HG03159 (cell line): ENCODE data around the gene CYP2S1.
"Not testable (repeated sequence)": the region's sequence is repeated elsewhere in the genome, so short reads cannot be mapped to it uniquely, and the experiment has no call there.

Experiments used
- ATAC-seq: cut with Tn5 transposase; IDR thresholded peaks from one replicate; pipeline ENCODE4 v1.9.1; 2021; ENCODE audit warnings: mild to moderate bottlenecking, moderate library complexity; ENCODE audit not compliant: unreplicated experiment

Gene CYP2S1

GRCh38 chr19:41194157-41194552, 1.1 kb downstream of the CYP2S1 start:
- no peak for ATAC-seq

DNA sequence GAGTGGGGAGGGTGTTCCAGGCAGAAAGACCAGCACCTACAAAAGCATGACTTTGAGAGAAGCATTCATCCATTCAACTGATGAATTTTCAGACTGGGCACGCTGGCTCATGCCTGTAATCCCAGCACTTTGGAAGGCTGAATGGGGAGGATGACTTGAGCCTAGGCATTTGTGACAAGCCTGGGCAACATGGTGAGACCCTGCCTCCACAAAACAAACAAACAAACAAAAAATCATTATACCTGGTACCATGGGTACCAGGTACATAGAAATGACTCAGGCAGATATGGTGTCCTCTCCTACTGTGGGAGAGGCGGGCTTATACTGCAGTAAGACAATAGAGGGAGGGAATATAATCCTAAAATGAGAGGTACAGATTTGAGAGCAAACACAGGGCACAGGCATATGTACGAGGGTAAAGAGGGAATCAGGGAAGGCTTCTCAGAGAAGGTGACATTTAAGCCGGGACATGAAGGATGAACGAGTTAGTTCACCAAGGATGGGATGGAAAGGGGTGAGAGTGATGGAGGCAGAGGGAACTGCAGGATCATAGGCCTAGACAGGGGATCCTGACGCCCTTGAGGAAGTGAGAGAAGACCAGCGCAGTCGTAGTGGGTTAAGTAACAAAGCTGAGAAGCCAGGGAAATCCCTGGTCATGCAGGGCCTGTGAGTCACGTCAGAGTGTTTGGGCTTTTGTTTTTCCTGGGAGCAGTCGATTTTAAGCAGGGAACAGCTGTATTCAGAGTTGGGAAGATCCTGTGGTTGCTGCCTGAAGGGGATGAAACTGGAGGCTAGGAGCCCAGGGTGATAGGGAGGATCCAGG, 2.9 kb downstream of the CYP2S1 start:
- no peak for ATAC-seq

DNA sequence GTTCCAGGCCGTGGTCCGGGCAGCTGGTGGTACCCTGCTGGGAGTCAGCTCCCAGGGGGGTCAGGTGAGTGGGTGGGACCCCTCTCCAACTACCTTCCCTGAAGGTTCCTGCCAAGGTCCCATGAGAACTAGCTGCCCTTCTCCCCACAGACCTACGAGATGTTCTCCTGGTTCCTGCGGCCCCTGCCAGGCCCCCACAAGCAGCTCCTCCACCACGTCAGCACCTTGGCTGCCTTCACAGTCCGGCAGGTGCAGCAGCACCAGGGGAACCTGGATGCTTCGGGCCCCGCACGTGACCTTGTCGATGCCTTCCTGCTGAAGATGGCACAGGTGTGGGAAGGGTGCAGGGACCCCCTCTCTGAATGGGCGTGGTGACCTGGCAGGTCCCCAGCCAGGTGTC, 5.5 kb downstream of the CYP2S1 start:
- ATAC-seq, result no peak

- ATAC-seq, result no peak
These were observed 10.4 kb downstream of the CYP2S1 start for GRCh38 chr19:41203371-41203770.

GRCh38 chr19:41204338-41204737, 11.3 kb downstream of the CYP2S1 start:
- ATAC-seq, result not testable (repeated sequence)

DNA sequence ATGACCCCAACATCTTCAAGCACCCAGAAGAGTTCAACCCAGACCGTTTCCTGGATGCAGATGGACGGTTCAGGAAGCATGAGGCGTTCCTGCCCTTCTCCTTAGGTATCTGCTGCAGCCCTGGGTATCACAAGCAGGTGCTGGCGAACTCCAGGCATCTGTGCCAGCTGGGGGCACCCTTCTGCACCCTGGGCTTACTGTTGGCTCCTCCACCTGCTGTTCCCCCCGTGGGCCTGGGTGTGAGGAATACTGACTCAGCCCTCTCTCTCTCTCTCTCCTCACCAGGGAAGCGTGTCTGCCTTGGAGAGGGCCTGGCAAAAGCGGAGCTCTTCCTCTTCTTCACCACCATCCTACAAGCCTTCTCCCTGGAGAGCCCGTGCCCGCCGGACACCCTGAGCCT, 13.0 kb downstream of the CYP2S1 start:
- ATAC-seq, result no peak

DNA sequence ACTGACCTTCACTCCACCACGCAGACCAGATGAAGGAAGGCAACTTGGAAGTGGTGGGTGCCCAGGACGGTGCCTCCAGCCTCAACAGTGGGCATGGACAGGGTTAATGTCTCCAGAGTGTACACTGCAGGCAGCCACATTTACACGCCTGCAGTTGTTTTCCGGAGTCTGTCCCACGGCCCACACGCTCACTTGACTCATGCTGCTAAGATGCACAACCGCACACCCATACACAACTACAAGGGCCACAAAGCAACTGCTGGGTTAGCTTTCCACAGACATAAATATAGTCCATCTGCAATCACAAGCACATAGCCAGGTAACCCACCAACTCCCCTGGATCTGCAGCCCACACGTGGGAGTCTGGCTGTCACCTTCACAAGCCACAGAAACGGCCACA, 13.4 kb downstream of the CYP2S1 start:
- no peak for ATAC-seq

DNA sequence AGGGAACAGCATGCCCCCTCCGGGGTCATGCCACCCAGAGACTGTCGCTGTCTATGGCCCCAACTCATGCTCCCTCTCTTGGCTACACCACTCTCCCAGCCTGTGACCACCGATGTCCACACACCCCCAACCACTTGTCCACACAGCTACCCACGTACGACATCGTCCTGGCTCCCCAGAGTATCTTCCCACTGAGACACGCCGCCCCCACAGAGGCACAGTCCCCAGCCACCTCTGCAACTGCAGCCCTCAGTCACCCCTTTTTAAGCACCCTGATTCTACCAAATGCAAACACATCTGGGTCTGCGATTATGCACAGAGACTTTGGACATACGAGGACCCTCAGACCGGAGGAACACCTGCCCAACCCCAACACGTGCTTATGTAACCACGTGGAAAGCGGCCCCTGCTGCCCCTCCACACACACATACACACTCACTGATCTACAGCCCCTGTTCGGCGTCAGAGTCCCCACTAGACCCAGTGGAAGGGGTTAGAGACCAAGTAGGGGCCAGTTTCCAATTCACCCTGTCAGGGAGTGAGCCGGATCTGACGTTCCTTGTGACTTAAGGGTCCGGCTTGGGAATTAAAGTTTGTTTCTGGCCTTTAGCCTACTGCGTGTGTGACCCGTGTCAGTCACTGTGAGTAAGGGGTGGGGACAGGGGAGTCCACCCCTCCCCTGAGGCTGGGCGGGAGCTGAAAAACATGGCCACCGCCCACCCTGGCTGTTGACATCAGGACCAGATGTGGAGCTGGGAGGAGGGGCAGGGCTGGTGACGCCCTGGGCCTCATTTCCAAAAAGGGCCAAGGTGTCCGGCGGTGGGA, 14.1 kb downstream of the CYP2S1 start:
- ATAC-seq, result no peak

GRCh38 chr19:41214161-41214560, 21.1 kb downstream of the CYP2S1 start:
- no peak for ATAC-seq

DNA sequence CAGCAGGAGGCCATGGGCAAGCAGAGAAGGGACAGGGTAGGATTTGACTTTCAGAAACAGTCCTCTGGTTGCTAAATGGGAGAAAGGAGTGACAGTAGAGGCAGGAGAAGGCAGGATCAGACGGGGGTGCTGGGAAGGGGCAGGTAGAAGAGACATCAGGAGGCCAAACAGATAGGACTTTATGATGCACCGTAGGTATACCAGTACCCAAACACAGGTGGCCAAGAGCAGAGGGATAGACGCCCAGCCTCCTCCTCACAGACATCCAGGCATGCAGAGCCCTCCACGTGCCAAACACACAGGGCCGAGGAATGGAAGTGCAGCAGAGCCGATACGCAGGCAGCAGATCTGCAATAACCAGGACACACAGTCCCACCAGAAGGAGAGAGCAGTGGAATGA, 24.7 kb downstream of the CYP2S1 start:
- ATAC-seq, result no peak

- ATAC-seq, result no peak
These were observed 25.2 kb downstream of the CYP2S1 start for GRCh38 chr19:41218249-41218614.

DNA sequence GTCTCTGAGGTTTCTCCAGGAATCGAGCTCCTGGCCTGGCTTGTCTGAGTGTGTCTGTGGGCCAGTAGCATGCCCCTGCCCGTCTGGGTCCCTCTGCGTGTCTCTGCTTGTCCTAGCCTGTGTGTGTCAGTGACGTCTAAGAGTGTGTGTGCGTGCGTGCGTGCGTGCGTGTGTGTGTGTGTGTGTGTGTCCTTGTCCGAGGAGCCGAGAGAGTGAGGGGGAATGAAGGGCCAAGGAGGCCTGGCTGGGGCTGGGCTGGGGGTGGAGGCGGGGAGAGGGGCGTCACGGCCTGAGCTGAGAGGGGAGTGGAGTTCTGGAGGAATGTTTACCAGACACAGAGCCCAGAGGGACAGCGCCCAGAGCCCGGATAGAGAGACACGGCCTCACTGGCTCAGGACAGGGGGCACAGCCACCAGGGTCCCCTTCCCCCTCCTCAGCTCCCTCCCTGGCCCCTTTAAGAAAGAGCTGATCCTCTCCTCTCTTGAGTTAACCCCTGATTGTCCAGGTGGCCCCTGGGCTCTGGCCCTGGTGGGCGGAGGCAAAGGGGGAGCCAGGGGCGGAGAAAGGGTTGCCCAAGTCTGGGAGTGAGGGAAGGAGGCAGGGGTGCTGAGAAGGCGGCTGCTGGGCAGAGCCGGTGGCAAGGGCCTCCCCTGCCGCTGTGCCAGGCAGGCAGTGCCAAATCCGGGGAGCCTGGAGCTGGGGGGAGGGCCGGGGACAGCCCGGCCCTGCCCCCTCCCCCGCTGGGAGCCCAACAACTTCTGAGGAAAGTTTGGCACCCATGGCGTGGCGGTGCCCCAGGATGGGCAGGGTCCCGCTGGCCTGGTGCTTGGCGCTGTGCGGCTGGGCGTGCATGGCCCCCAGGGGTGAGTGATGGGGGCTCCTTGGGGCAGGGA, 25.8 kb downstream of the CYP2S1 start, which contains the start of gene AXL:
AXL (plus strand) TSS at position 609 of the 893 bp plus-strand sequence; CDS start at position 779, 170 bp downstream.
- no peak for ATAC-seq

DNA sequence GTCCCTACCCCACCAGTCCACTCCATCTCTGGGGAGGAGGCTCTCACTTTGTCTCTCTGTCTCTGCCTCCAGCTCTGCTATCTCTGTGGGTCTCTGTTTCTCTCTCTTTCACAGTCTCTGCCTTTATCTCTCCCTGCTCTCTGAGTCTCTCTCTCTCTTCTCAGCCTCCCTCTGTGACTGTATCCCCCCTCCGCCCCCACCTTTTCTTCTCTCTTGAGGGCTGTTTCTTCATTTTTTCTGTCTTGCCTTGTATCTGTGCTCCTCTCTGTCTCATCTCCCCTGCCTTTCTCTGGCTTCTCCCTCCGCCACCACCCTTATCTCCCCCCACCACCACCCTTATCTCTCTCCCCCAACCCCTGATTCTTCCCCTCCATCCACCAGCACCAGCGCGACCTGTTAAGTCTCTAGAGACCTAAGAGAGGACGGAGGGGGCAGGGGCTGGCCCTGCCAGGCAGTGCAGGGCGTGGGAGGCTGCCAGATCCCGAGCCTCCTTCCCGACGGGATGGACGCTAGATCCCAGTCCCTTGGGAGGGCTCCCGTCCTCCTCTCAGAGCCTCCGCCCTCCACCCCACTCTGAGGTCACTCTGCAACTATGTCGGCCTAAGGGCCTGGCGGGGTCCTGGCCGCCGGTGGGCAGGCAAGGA, 27.0 kb downstream of the CYP2S1 start:
- no peak for ATAC-seq

GRCh38 chr19:41220811-41221210, 27.8 kb downstream of the CYP2S1 start:
- ATAC-seq, result no peak

- ATAC-seq, result no peak
These were observed 28.6 kb downstream of the CYP2S1 start for GRCh38 chr19:41221514-41222205.

DNA sequence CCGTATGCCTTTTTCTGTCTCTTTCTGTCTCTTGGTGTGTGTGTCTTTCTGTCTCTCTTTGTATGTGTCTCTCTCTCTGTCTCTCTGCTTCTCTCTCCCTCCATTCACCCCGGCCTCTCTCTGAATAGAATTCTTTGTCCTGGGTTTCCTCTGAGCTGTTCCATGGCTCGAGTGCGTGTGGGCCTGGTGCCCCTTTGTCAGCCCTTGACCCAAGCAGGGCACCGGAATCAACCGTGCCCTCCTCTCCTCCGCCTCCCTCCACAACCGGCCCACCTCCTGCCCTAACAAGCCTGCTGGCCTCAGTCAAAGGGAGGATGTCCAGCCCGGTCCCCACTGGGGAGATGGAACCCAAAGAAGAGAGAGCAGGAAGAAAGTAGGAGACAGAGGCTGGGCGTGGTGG, 29.2 kb downstream of the CYP2S1 start:
- ATAC-seq, result no peak

- no peak for ATAC-seq
These were observed 30.6 kb downstream of the CYP2S1 start for GRCh38 chr19:41223431-41224234.

GRCh38 chr19:41224632-41225031, 31.6 kb downstream of the CYP2S1 start:
- no peak for ATAC-seq
